DOHH2 (cell line): Measurements from ENCODE around the gene A4GNT.

ENCODE experiments used
- CTCF ChIP-seq: fragments of 200-600 bp; sonication (generic); IDR thresholded peaks from one replicate; pipeline ENCODE4 v1.5.1; 2014; ENCODE audit warnings: antibody characterized with exemption, mild to moderate bottlenecking, low read depth, low read length; ENCODE audit not compliant: poor library complexity, severe bottlenecking
- EZH2phosphoT487 ChIP-seq: fragments of 200-600 bp; sonication (generic); IDR thresholded peaks from 2 replicates; pipeline ENCODE4 v1.6.1; 2017; ENCODE audit warnings: borderline replicate concordance, mild to moderate bottlenecking, antibody characterized with exemption, low read length, moderate library complexity, mixed read lengths

DNA sequence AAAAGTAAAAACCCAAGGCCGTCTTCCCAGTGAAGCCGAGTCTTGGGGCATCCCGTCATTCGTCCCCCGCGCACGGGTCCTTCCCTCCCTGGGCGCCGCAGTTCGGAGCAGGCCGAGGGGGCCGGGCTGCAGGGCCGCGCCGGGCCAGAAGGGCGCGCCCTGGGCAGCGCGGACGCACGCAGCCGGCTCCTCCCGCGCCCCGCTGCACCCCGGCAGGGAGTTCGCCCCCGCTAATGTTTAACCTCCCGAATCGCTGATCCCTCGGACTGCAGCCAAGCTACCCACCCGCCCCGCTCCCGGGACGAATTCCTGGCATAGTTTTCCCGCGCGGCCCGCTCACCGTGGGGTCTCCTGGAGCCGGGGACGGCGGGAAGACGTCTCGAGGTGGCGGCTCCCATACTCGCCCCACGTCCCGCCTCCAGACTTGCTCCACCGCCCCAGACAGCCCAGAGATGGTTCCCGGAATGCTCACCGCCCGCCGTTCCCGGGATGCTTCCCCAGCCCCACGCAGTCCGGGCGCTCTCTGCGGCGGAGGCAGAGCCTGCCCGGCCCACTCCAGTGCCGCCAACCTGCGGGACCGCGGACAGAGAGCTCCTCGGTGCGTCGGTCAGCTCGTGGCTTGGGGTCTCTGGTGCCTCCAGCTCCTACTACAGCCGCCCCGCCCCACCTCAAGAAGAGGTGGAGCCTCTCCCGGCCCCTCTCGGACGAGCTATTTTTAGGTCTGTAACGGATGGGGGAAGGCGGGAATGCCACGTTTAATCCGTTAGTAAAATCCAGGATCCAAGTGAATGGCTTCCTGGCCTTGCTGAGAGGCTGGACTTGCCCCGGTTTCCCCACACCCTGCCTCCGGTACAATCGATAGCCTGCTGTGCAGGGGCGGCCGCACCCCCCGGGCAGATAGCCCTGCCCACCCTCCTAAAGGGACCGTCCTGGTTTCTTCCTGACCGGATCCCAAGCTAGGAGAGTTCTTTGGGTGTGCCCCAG is 16.9 kb downstream of the A4GNT start, which contains the start of gene DZIP1L:
- no peak for TF ChIP-seq EZH2phosphoT487
- peak; percentile 33 for TF ChIP-seq CTCF
